Astrocyte (in vitro differentiated cells and primary cell): ENCODE data around the gene CERS6. TPM values are rescaled to one million over a fixed set of nuclear protein-coding genes. Genes with fewer than 3 reads are reported as not detected.

ENCODE experiments used
- DNase-seq: peaks from one replicate; pipeline ENCODE4 v3.0.0-alpha.2; 2010; ENCODE audit warnings: low read depth
- FAIRE-seq: peaks from 2 replicates; lab custom pipeline; 2011; peaks lifted over from hg19 to GRCh38; lab: Jason Lieb, UNC
- H2AFZ ChIP-seq: 2 replicates; pipeline ENCODE4 v1.6.0; 2012; ENCODE audit warnings: low read depth, low read length, inconsistent platforms
- H3K27ac ChIP-seq: 2 replicates; pipeline ENCODE4 v1.5.1; 2011; ENCODE audit warnings: low read depth, low read length, inconsistent platforms
- H3K27me3 ChIP-seq: 2 replicates; pipeline ENCODE4 v1.6.0; 2011; ENCODE audit warnings: low read length, inconsistent platforms; ENCODE audit not compliant: insufficient read depth
- H3K36me3 ChIP-seq: 2 replicates; pipeline ENCODE4 v1.5.1; 2011; ENCODE audit warnings: low read length, inconsistent platforms; ENCODE audit not compliant: insufficient read depth
- H3K4me1 ChIP-seq: 2 replicates; pipeline ENCODE4 v1.5.1; 2011; ENCODE audit warnings: low read length, inconsistent platforms; ENCODE audit not compliant: insufficient read depth
- H3K4me2 ChIP-seq: 2 replicates; pipeline ENCODE4 v1.6.0; 2012; ENCODE audit warnings: low read length, inconsistent platforms
- H3K4me3 ChIP-seq: 2 replicates; pipeline ENCODE4 v1.5.1; 2011; ENCODE audit warnings: low read depth, mild to moderate bottlenecking, low read length, inconsistent platforms; ENCODE audit not compliant: insufficient read depth
- H3K79me2 ChIP-seq: 2 replicates; pipeline ENCODE4 v1.6.0; 2012; ENCODE audit warnings: mild to moderate bottlenecking, low read length, inconsistent platforms; ENCODE audit not compliant: insufficient read depth
- H3K9ac ChIP-seq: 2 replicates; pipeline ENCODE4 v1.6.0; 2012; ENCODE audit warnings: mild to moderate bottlenecking, low read length, inconsistent platforms
- H3K9me3 ChIP-seq: 2 replicates; pipeline ENCODE4 v1.5.1; 2012; ENCODE audit warnings: low read depth, mild to moderate bottlenecking, low read length, inconsistent platforms; ENCODE audit not compliant: insufficient read depth
- H4K20me1 ChIP-seq: 2 replicates; pipeline ENCODE4 v1.6.0; 2012; ENCODE audit warnings: low read length, inconsistent platforms; ENCODE audit not compliant: insufficient read depth
- H3K27ac Mint-ChIP-seq: one replicate; pipeline ENCODE4 v1.8.0; 2021; ENCODE audit warnings: mild to moderate bottlenecking, mixed read lengths; ENCODE audit not compliant: unreplicated experiment
- H3K27me3 Mint-ChIP-seq: one replicate; pipeline ENCODE4 v1.8.0; 2021; ENCODE audit warnings: low read depth, mixed read lengths; ENCODE audit not compliant: unreplicated experiment
- H3K36me3 Mint-ChIP-seq: one replicate; pipeline ENCODE4 v1.8.0; 2021; ENCODE audit warnings: low read depth, mixed read lengths; ENCODE audit not compliant: unreplicated experiment
- H3K4me1 Mint-ChIP-seq: one replicate; pipeline ENCODE4 v1.8.0; 2021; ENCODE audit warnings: low read depth, mixed read lengths; ENCODE audit not compliant: unreplicated experiment
- H3K4me3 Mint-ChIP-seq: one replicate; pipeline ENCODE4 v1.8.0; 2021; ENCODE audit warnings: mild to moderate bottlenecking, moderate library complexity, mixed read lengths; ENCODE audit not compliant: unreplicated experiment
- H3K9me3 Mint-ChIP-seq: one replicate; pipeline ENCODE4 v1.8.0; 2021; ENCODE audit warnings: mild to moderate bottlenecking, mixed read lengths; ENCODE audit not compliant: unreplicated experiment
- CTCF ChIP-seq: IDR thresholded peaks from 2 replicates; pipeline ENCODE4 v1.5.1; 2011; ENCODE audit warnings: low read depth, mild to moderate bottlenecking, inconsistent platforms, low read length, moderate library complexity; ENCODE audit not compliant: insufficient read depth
- EZH2 ChIP-seq: IDR thresholded peaks from 2 replicates; pipeline ENCODE4 v1.6.1; 2012; ENCODE audit warnings: mild to moderate bottlenecking, low read length, inconsistent platforms; ENCODE audit not compliant: insufficient read depth
- total RNA-seq: library from RNA; stranded (reverse); gene quantifications from 2 replicates; pipeline ENCODE4 v1.2.1, GENCODE V29; 2021

Gene CERS6
- total RNA-seq, 1 donor from 2014 or later: 23.4 TPM

- no peak overlapping the region for H3K27ac Mint-ChIP-seq
- H3K4me3 Mint-ChIP-seq: no peak overlapping the region
- Histone ChIP-seq H3K4me2 (no peak overlapping the region), H3K27me3 (no peaks in the 10 kb centered on the region), H3K9me3 (no peaks in the 10 kb centered on the region), H2AFZ (no peak overlapping the region), H3K4me1 (no peaks in the 10 kb centered on the region), H4K20me1 (peaks cover 12% of the 10 kb centered on the region), H3K4me3 (no peak overlapping the region), H3K27ac (no peak overlapping the region), H3K79me2 (peaks cover 4% of the 10 kb centered on the region), H3K36me3 (no peaks in the 10 kb centered on the region), H3K9ac (no peak overlapping the region)
- no peaks in the 10 kb centered on the region for H3K9me3 Mint-ChIP-seq
- FAIRE-seq (no peak), DNase-seq (no peak)
- TF ChIP-seq EZH2 (no peak), CTCF (no peak)
- H3K27me3 Mint-ChIP-seq: no peaks in the 10 kb centered on the region
- H3K4me1 Mint-ChIP-seq: peaks cover 11% of the 10 kb centered on the region
- H3K36me3 Mint-ChIP-seq: peaks cover 1% of the 10 kb centered on the region
Observed at GRCh38 chr2:168482269-168482668, 26.2 kb downstream of the CERS6 start.

DNA sequence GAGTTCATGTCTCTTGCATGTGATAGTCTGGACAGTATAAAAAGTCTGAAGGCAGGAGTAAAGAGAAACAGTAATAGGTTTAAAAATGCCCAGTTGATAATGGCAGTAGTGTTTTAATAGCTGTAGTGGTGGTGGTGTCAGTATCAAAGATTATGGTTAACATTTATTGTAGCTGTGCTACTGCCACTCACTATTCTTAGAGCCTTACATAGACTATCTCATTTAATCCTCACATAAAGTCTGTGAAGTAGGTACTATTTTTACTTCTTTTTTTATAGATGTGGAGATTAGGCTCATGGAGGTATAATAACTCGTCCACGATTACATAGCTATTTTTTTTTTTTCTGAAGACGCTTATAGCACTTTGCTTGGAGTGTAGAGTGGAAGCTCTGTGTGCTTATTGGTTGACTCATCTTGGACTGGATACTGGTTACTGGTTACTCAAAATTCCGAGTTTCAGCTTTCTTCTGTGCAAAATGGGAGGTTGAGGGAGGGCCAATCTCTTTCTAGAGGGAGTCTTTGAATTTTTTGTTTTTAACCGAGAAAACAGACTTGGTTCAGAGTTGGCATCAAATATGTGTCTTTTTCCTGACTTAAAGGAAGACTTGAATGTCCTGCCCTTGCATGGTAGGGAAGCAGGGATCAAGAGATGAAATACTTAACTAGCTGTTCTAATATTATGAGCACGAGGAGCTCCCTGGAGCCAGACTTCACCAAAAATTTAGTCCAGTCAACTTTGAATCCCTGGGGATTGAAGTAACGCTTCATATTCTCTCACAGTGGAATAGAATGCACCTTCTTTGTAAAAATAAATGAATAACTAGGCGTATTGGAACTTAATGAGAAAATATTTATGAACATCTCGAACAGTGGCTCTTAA, 27.1 kb downstream of the CERS6 start:
- H3K4me2 ChIP-seq: no peak overlapping the region
- FAIRE-seq: no peak
- TF ChIP-seq EZH2 (no peak), CTCF (no peak)
- Mint-ChIP-seq H3K36me3 (peaks cover 1% of the 10 kb centered on the region), H3K9me3 (no peaks in the 10 kb centered on the region), H3K27ac (no peak overlapping the region), H3K4me1 (peaks cover 11% of the 10 kb centered on the region), H3K27me3 (no peaks in the 10 kb centered on the region), H3K4me3 (no peak overlapping the region)
- no peaks in the 10 kb centered on the region for H3K4me1 ChIP-seq
- no peak for DNase-seq
- H3K4me3 ChIP-seq: no peak overlapping the region
- H2AFZ ChIP-seq: no peak overlapping the region
- peaks cover 4% of the 10 kb centered on the region for H3K79me2 ChIP-seq
- H3K27me3 ChIP-seq: no peaks in the 10 kb centered on the region
- H3K36me3 ChIP-seq: no peaks in the 10 kb centered on the region
- peaks cover 12% of the 10 kb centered on the region for H4K20me1 ChIP-seq
- H3K27ac ChIP-seq: no peak overlapping the region
- H3K9ac ChIP-seq: no peak overlapping the region
- H3K9me3 ChIP-seq: no peaks in the 10 kb centered on the region

DNA sequence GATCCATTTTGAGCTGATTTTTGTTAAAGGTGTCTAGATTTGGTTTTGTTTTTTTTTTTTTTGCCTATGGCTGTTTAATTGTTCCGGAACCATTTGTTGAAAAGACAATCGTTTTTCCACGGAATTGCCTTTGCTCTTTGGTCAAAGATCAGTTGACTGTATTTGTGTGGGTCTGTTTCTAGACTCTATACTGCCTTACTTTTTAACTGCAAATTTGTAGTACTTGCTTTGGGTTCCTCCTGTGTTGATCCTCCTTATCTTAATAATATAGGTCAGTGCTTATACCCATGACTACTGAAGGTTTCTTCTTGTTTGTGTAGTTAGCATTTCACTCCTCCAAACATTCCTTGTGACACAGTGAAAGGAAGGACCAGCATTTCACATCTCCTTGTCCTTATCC, 30.4 kb downstream of the CERS6 start:
- peaks cover 11% of the 10 kb centered on the region for H3K4me1 ChIP-seq
- Mint-ChIP-seq H3K4me1 (peaks cover 20% of the 10 kb centered on the region), H3K4me3 (no peak overlapping the region), H3K27me3 (no peaks in the 10 kb centered on the region), H3K9me3 (no peaks in the 10 kb centered on the region), H3K36me3 (no peaks in the 10 kb centered on the region), H3K27ac (no peak overlapping the region)
- no peak overlapping the region for H2AFZ ChIP-seq
- no peak overlapping the region for H3K4me3 ChIP-seq
- DNase-seq: no peak
- FAIRE-seq: no peak
- H3K79me2 ChIP-seq: peaks cover 4% of the 10 kb centered on the region
- H3K9ac ChIP-seq: no peak overlapping the region
- no peak for TF ChIP-seq CTCF
- TF ChIP-seq EZH2: no peak
- H4K20me1 ChIP-seq: peaks cover 4% of the 10 kb centered on the region
- H3K9me3 ChIP-seq: no peaks in the 10 kb centered on the region
- H3K27me3 ChIP-seq: no peaks in the 10 kb centered on the region
- H3K36me3 ChIP-seq: no peaks in the 10 kb centered on the region
- no peak overlapping the region for H3K27ac ChIP-seq
- H3K4me2 ChIP-seq: no peak overlapping the region
